22Rv1 (cell line): ENCODE results near the gene GTF3C5.

Experiments
- H3K27ac ChIP-seq: fragments of 450-650 bp; 2 replicates; pipeline ENCODE4 v1.5.1; 2017
- CTCF ChIP-seq: fragments of 450-650 bp; IDR thresholded peaks from 2 replicates; pipeline ENCODE4 v1.5.1; 2017; ENCODE audit warnings: mild to moderate bottlenecking
- ZFX ChIP-seq: fragments of 450-650 bp; IDR thresholded peaks from 2 replicates; pipeline ENCODE4 v1.6.1; 2017; ENCODE audit warnings: antibody characterized with exemption, borderline replicate concordance

Gene GTF3C5

GRCh38 chr9:133030317-133031129 lies at the start of gene GTF3C5:
TSS of gene GTF3C5 (plus strand) at chr9:133030997. CDS start at chr9:133031012, 15 bp downstream.
- H3K27ac ChIP-seq = peak within 1 kb of the TSS; percentile 75
- no peak for TF ChIP-seq CTCF
- no peak for TF ChIP-seq ZFX

- no peak overlapping the region for H3K27ac ChIP-seq
- TF ChIP-seq CTCF (no peak), ZFX (no peak)
These were observed 48.3 kb upstream of the GTF3C5 start for GRCh38 chr9:132982458-132982857.

- TF ChIP-seq ZFX = no peak
- no peak for TF ChIP-seq CTCF
- no peak overlapping the region for H3K27ac ChIP-seq
These were observed 47.2 kb upstream of the GTF3C5 start for GRCh38 chr9:132983491-132984201.

- H3K27ac ChIP-seq = no peak overlapping the region
- TF ChIP-seq CTCF (no peak), ZFX (no peak)
These were observed 46.4 kb upstream of the GTF3C5 start for GRCh38 chr9:132984202-132985070.

- H3K27ac ChIP-seq = no peak overlapping the region
- TF ChIP-seq ZFX = no peak
- TF ChIP-seq CTCF = no peak
These were observed 45.8 kb upstream of the GTF3C5 start for GRCh38 chr9:132985071-132985350.

- TF ChIP-seq CTCF (no peak), ZFX (no peak)
- no peak overlapping the region for H3K27ac ChIP-seq
These were observed 45.3 kb upstream of the GTF3C5 start for GRCh38 chr9:132985489-132985888.
